HG03521 (cell line): ENCODE measurements around the gene TOX4.
"Not testable (repeated sequence)": the region's sequence is repeated elsewhere in the genome, so short reads cannot be mapped to it uniquely, and the experiment has no call there.

Experiments used
- ATAC-seq: cut with Tn5 transposase; IDR thresholded peaks from one replicate; pipeline ENCODE4 v1.9.1; 2021; ENCODE audit warnings: mild to moderate bottlenecking, moderate library complexity; ENCODE audit not compliant: unreplicated experiment

TOX4 gene

GRCh38 chr14:21533294-21533693, 56.3 kb downstream of the TOX4 start:
- no peak for ATAC-seq

- no peak for ATAC-seq
These were observed 57.6 kb downstream of the TOX4 start for GRCh38 chr14:21534576-21534975.

GRCh38 chr14:21535545-21536417, 58.8 kb downstream of the TOX4 start:
- no peak for ATAC-seq

GRCh38 chr14:21536418-21537089, 59.6 kb downstream of the TOX4 start:
- no peak for ATAC-seq

GRCh38 chr14:21537090-21537424, 60.1 kb downstream of the TOX4 start:
- no peak for ATAC-seq

GRCh38 chr14:21539189-21539940, 62.4 kb downstream of the TOX4 start:
- ATAC-seq: no peak

GRCh38 chr14:21541413-21542074, 64.5 kb downstream of the TOX4 start:
- no peak for ATAC-seq

GRCh38 chr14:21543521-21543960, 66.5 kb downstream of the TOX4 start:
- no peak for ATAC-seq

- no peak for ATAC-seq
These were observed 67.0 kb downstream of the TOX4 start for GRCh38 chr14:21543963-21544362.

GRCh38 chr14:21544588-21544987, 67.6 kb downstream of the TOX4 start:
- not testable (repeated sequence) for ATAC-seq
